Neural crest cell (in vitro differentiated cells): ENCODE measurements around the gene SLC6A1. TPM values are rescaled to one million over a fixed set of nuclear protein-coding genes. Genes with fewer than 3 reads are reported as not detected.
"Not testable (repeated sequence)": the region's sequence is repeated elsewhere in the genome, so short reads cannot be mapped to it uniquely, and the experiment has no call there.

Experiments
- DNase-seq: peaks from one replicate; pipeline ENCODE4 v3.0.0; 2021; ENCODE audit warnings: low read depth, mixed read lengths, low spot score
- H3K27ac Mint-ChIP-seq: one replicate; pipeline ENCODE4 v1.8.0; 2021; ENCODE audit warnings: mild to moderate bottlenecking, mixed read lengths; ENCODE audit not compliant: unreplicated experiment
- H3K27me3 Mint-ChIP-seq: 2 replicates; pipeline ENCODE4 v1.8.0; 2021; ENCODE audit warnings: low read depth, mild to moderate bottlenecking, mixed read lengths
- H3K36me3 Mint-ChIP-seq: 2 replicates; pipeline ENCODE4 v1.8.0; 2021; ENCODE audit warnings: low read depth, mild to moderate bottlenecking, mixed read lengths
- H3K4me1 Mint-ChIP-seq: 2 replicates; pipeline ENCODE4 v1.8.0; 2021; ENCODE audit warnings: mixed read lengths
- H3K4me3 Mint-ChIP-seq: one replicate; pipeline ENCODE4 v1.8.0; 2021; ENCODE audit warnings: mild to moderate bottlenecking, mixed read lengths
- H3K9me3 Mint-ChIP-seq: 2 replicates; pipeline ENCODE4 v1.8.0; 2021; ENCODE audit warnings: mixed read lengths
- total RNA-seq: library from RNA; stranded (reverse); gene quantifications from 2 replicates; pipeline ENCODE4 v1.2.1, GENCODE V29; 2021
- TF ChIP-seq, protein P1 (sequence below): fragments of 200-600 bp; sonication (generic); conservative IDR thresholded peaks from 2 replicates; pipeline ENCODE4 v1.5.0; 2021; ENCODE audit warnings: antibody characterized with exemption, mild to moderate bottlenecking

Gene SLC6A1
- total RNA-seq, 1 donor from 2014 or later = 0.42 TPM

DNA sequence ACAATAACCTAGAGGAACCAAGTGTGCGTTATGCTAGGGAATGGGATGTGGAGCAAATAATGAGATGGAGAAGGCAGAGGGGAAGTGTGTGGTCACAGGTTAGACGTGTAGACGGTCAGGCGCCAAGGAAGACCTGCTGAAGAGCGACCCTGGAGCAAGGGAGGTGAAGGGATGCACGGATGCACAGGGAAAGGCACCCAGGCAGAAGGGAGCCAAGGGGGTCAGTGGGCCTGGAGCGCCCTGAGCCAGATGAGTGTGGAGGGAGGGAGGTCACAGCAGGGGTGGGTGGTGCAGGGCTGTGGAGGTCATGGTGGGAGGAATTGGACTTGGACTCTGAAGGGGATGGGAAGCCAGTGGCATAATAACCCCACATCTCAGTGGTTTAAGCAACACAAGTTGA, 70.2 kb downstream of the SLC6A1 start:
- TF ChIP-seq, protein P1, sequence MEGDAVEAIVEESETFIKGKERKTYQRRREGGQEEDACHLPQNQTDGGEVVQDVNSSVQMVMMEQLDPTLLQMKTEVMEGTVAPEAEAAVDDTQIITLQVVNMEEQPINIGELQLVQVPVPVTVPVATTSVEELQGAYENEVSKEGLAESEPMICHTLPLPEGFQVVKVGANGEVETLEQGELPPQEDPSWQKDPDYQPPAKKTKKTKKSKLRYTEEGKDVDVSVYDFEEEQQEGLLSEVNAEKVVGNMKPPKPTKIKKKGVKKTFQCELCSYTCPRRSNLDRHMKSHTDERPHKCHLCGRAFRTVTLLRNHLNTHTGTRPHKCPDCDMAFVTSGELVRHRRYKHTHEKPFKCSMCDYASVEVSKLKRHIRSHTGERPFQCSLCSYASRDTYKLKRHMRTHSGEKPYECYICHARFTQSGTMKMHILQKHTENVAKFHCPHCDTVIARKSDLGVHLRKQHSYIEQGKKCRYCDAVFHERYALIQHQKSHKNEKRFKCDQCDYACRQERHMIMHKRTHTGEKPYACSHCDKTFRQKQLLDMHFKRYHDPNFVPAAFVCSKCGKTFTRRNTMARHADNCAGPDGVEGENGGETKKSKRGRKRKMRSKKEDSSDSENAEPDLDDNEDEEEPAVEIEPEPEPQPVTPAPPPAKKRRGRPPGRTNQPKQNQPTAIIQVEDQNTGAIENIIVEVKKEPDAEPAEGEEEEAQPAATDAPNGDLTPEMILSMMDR = no peak
- Mint-ChIP-seq H3K4me3 (no peak overlapping the region), H3K27me3 (peaks cover 25% of the 10 kb centered on the region), H3K36me3 (no peaks in the 10 kb centered on the region), H3K27ac (no peak overlapping the region), H3K4me1 (no peaks in the 10 kb centered on the region), H3K9me3 (peaks cover 11% of the 10 kb centered on the region)
- DNase-seq = no peak

DNA sequence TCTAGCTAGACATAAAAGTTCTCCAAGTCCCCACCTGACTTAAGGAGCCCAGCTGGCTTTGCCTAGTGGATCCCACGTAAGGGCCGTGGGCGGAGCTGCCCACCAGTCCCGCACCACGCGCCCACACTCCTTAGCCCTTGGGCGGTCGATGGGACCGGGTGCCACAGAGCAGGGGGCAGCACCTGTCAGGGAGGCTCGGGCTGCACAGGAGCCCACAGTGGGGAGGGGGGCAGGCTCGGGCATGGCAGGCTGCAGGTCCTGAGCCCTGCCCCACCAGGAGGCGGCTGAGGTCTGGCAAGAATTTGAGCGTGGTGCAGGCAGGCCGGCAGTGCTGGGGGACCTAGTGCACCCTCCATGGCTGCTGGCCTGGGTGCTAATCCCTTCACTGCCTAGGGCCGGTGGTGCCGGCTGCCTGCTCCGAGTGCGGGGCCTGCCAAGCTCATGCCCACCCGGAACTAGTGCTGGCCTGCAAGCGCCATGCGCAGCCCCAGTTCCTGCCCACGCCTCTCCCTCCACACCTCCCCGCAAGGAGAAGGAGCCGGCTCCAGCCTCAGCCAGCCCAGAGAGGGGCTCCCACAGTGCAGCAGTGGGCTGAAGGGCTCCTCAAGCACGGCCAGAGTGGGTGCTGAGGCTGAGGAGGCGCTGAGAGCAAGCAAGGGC, 78.7 kb downstream of the SLC6A1 start:
- DNase-seq = no peak

DNA sequence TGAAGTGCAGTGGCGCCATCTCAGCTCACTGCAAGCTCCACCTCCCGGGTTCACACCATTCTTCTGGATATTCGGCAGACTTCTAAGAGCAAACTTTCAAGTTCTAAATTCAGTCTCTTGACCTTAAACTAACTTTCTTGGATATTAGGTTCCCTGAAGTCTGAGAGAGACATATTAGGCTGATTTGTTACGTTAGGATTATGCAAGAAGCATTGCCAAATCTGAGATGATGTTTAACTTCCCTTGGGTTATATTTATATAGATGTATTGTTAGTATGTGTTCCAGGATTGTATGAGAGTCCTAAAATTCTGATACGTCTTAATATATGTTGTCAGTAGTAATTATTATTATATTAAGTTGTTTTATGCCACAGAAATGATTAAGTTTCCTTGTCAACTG, 80.1 kb downstream of the SLC6A1 start:
- TF ChIP-seq, protein P1 = no peak
- DNase-seq = no peak
- Mint-ChIP-seq H3K9me3 (peaks cover 5% of the 10 kb centered on the region), H3K27ac (no peak overlapping the region), H3K4me3 (no peak overlapping the region), H3K4me1 (no peaks in the 10 kb centered on the region), H3K36me3 (peaks cover 2% of the 10 kb centered on the region), H3K27me3 (no peaks in the 10 kb centered on the region)

More for the DNA sequence above, 78.7 kb downstream of the SLC6A1 start:
- TF ChIP-seq, protein P1 = no peak
- no peaks in the 10 kb centered on the region for H3K4me1 Mint-ChIP-seq
- peaks cover 5% of the 10 kb centered on the region for H3K9me3 Mint-ChIP-seq
- H3K4me3 Mint-ChIP-seq = no peak overlapping the region
- H3K27ac Mint-ChIP-seq = no peak overlapping the region
- no peaks in the 10 kb centered on the region for H3K27me3 Mint-ChIP-seq
- H3K36me3 Mint-ChIP-seq = peaks cover 2% of the 10 kb centered on the region

- TF ChIP-seq, protein P1 = no peak
Observed at GRCh38 chr3:11074011-11074410, 81.5 kb downstream of the SLC6A1 start.

GRCh38 chr3:11074451-11074850, 81.9 kb downstream of the SLC6A1 start:
- TF ChIP-seq, protein P1 = no peak
- H3K4me3 Mint-ChIP-seq = no peak overlapping the region
- no peaks in the 10 kb centered on the region for H3K27me3 Mint-ChIP-seq
- DNase-seq = no peak
- H3K4me1 Mint-ChIP-seq = no peaks in the 10 kb centered on the region
- peaks cover 2% of the 10 kb centered on the region for H3K36me3 Mint-ChIP-seq
- no peak overlapping the region for H3K27ac Mint-ChIP-seq
- peaks cover 3% of the 10 kb centered on the region for H3K9me3 Mint-ChIP-seq

More at GRCh38 chr3:11074011-11074410, 81.5 kb downstream of the SLC6A1 start:
- H3K9me3 Mint-ChIP-seq = peaks cover 3% of the 10 kb centered on the region
- peaks cover 2% of the 10 kb centered on the region for H3K36me3 Mint-ChIP-seq
- no peak overlapping the region for H3K27ac Mint-ChIP-seq
- DNase-seq = no peak
- no peak overlapping the region for H3K4me3 Mint-ChIP-seq
- H3K4me1 Mint-ChIP-seq = no peaks in the 10 kb centered on the region
- H3K27me3 Mint-ChIP-seq = no peaks in the 10 kb centered on the region

GRCh38 chr3:11075122-11075521, 82.6 kb downstream of the SLC6A1 start:
- H3K27ac Mint-ChIP-seq = peak overlapping the region; percentile 35

More at GRCh38 chr3:11075122-11075521, 82.6 kb downstream of the SLC6A1 start:
- H3K4me1 Mint-ChIP-seq, H3K36me3 Mint-ChIP-seq, H3K4me3 Mint-ChIP-seq, H3K9me3 Mint-ChIP-seq, H3K27me3 Mint-ChIP-seq, DNase-seq: not testable (repeated sequence)
